Stomach (tissue), 4 donors: Measurements from ENCODE around the gene REC114.

ENCODE experiments used
- CTCF ChIP-seq, 7 experiments: fragments of 450-650 bp in 4 of 7; fragments of 200-600 bp in 3 of 7; sonication (generic) in 3 of 7; IDR thresholded peaks; one replicate each; pipeline ENCODE4 v1.5.1; 2016 to 2019; ENCODE audit warnings: antibody characterized with exemption in 7 of 7, control low read depth in 2 of 7, mild to moderate bottlenecking in 1 of 7
- EP300 ChIP-seq: sonication (generic); formaldehyde crosslinking; IDR thresholded peaks from one replicate; pipeline ENCODE4 v1.6.1; 2017; ENCODE audit warnings: antibody characterized with exemption
- POLR2A ChIP-seq, 4 donors: fragments of 450-650 bp; IDR thresholded peaks; one replicate each; pipeline ENCODE4 v1.6.1; 2016; ENCODE audit warnings: antibody characterized with exemption in 4 of 4, control low read depth in 2 of 4, mild to moderate bottlenecking in 1 of 4, moderate library complexity in 1 of 4
- POLR2AphosphoS5 ChIP-seq, 3 donors: sonication (generic); formaldehyde crosslinking; IDR thresholded peaks; one replicate each; pipeline ENCODE4 v1.6.1; 2016; ENCODE audit warnings: antibody characterized with exemption in 3 of 3

GRCh38 chr15:73454096-73454495 lies 11.1 kb downstream of the REC114 start:
- TF ChIP-seq CTCF (IDR thresholded peaks at IDR 0.05) (no peak), POLR2A (IDR thresholded peaks at IDR 0.05) (no peak), POLR2AphosphoS5 (IDR thresholded peaks at IDR 0.05) (no peak), EP300 (no peak)
